Activated T-helper 1 cell treated with anti-CD3 and anti-CD28 coated beads, Interleukin-2, amount 50 U/mL, for 16 hours (primary cell): ENCODE results near the gene LPO.

Experiments used
- DNase-seq, 2 donors: peaks; one replicate each; pipeline ENCODE4 v3.0.0-alpha.2; 2020; ENCODE audit warnings: low read depth in 1 of 2, low spot score in 1 of 2

LPO gene

DNA sequence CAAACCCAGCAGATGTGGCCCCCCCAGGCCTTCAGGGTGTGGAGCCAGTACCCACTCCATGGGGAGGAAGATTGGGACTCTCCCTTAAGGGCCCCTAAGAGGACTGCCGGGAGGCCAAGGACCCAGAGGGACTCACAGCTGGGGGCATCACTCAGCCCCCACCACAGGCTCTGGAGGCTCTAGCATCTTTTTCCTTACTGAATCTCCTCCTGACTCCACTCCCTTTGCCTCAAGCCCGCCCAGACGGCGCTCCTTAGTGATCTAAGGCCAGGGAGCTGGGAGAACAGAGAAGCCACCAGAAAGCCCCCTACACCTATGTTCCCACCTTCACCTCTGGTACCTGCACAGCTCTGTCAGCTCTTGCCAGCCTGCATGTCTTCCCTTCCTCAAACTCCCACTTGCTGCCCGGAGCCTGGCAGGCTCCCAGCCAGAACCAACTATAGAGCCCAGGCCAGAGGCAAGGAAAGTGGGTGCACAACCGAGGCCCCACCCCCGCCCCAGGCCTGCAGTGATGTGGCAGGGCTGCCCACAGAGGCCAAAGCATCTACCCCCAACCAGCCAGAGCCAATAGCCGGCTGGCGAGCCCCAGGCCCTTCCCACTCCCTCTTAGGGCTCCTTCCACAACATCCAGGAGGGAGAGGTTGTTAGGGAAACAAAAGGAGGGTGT, 64.7 kb downstream of the LPO start:
- DNase-seq: no peak

DNA sequence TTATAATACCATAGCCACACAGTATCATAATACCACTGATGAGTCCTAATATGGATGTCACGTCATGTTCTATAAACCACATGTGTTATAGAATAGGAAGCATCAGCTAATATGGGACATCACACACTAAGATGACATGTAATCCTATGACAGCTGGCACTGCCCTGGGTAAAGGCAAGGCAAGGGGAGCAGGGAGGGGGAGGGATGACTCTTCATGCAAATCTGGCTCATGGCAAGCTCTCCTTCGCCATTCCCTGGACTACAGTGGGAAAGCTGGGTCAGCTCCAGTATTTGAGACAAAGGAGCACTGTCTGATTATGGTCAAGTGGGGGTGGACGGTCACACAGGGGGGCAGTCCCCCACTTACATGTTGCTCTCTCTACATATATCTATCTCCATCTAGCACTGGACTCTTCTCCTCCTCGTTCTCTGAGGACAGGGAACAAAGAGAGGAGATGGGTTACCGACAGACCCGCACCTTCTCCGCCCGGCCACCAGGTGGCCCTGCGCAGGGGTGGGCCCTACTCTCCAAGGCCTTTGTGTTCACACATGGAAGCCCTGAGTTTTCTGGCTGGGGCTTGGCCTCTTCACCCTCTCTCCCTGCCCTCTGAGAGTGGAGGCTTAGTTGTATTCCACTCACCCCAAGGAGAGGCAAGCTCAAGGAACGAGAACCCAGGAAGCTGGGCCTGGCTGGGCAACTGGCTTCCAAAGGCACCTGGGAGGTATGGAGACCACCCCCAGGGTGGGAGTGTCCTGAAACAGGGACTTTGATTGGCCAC, 65.8 kb downstream of the LPO start:
- no peak for DNase-seq

DNA sequence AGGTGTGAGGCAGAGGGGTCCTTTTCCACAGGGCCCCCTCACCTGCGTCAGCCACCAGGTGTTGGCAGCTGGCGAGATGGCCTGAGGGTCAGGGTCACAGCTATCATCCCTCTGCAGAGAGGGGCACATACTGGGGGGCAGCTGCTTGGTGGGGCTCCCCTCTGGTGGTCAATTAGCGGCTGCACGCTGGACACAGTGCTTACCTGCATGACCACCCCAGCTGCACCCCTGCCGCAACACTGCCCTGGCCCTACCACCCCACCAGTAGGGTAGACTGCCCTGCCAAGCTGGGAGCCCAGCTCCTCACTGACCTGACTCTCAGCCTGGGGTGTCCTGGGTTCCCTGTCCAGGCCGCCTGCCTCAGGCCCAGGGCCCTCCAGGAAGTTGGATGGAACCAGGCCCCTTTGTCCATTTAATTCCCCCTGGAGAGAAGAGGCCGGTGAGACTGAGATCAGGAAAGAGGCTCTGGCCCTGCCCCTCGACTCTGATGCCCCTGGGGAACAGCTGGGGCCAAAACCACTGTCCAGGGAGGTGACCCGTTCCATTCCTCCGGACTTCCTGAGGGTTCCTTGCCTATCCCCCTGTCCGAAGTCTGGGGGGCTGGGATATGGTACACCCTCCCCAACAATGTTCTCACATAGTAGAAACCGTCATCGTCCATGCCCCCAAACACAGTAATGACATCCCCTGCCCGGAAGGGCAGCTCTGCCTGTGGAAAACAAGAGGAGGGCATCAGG, 66.5 kb downstream of the LPO start:
- DNase-seq: no peak

DNA sequence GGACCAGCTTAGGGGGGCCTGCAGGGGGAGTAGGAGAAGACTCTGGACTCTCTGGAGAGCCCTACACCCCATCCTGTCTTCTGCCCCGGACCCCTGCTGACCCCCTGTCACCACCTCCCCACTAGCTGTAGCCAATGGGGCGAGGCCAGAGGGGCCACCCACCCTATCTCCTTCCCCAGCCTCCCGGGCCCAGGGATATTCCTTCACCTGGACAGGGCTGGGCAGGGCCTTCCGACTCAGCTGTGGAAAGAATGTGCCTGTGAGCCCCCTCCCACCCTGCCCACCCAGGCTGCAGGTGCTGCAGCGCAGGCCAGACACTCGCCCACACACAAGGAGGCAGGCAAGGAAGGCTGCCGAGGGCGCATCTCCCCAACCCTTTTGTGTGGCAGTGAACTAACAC, 67.2 kb downstream of the LPO start:
- DNase-seq: no peak

DNA sequence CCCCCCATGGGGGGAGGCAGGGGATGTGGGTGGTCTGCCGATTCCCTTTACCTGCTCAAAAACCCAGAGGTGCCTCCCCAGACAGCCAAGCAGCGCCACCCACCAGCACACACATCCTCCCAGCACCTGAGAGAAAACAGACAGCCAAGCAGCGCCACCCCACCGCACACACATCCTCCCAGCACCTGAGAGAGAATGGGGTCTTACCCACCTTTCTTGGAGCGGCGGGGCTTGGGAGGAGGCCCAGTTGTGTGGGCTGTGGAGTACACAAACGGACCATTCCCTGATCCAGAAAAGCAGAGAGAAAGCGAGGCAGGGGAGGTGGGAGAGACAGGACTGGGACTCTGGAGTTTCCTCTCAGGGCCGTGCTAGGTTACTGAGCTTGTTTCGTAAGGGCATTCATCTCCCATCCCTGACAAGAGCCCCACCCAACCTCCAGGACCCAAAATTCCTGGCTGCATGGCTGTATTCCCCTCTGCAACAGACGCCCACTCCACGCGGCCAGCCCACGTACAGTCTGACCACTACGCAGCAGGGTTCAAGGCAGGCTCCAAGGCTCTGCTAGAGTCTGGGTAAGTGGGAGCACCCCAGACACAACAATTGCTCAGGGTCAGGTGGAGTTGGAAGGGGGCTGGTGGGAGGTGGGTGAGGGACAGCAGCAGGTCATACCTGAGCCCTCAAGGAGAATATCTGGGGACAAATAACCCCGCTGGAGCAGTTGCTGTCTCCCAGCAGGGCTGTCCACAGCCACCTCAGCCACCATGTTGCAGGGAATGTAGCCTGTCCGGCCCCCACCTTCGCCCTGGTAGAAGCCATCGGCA, 68.0 kb downstream of the LPO start:
- no peak for DNase-seq

DNA sequence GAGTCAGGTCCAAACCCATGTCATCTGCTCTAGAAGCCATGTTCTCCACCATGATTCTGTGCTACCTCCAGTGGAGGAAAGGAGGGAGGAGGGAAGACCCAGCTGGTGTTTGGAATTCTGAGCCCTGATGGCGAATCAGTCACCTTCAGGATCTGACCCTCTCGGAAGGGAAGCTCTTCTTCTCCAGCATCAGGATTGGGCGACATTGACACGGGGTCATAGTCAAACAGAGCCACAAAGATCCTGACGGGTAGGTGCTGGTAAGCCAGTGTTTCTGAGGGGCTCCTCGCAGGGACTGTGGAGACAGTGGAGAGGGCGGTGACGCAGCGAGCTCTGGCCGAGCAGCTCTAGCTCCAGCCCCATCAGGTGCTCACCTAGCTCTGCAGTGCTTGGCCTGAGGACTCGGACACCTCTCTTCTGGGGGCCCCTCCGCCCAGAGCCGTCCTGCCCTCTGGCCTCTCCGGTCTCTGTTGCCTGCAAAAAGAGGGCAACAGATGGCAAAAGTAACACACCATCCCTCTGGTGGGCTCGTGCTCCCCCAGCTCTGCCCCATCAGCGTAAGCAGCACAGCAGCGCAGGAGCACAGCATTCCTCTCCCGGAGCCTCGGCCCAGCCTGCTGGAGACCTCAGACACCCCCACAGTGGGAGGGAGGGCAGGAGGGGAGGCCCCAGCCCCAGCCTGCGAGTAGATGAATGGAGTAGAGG, 69.2 kb downstream of the LPO start:
- no peak for DNase-seq

DNA sequence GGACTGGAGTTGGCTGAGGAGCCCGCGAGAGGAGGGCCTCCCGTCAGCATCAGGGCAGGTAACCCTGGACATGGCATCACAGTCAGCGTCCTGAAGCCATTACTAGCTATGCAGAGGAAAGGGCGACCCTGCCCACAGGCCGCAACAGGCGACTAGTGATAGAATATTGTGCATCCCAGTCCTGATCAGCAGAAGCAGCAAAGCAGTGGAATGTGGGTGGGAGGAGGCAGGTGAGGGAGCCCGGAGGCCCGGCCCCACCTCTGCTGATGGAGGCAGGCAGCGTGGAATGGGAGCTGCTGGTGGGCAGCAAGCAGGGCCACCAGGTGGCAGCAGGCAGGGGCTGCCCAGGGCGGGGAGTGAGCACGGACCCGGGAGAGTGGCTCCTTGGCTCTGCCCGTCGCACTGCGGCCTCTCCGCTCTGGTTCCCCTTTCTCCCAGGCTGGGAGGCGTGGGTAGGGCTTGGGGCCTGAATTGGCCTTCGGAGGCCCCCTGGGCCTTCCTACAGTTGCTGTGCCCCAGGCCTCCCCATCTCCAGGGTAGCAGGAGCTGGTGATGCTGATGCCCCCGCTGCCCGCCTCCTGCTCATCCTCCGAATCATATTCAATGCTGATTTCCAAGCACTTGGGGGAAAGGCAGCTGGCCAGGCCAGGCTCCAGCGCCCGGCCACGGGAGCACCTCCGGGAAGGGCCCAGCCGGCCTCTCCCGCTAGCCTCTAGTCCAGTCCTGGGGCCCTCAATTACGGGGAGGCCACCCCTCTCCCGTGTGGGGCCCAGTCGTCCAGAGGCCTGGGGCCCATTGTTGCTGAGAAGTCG, 70.0 kb downstream of the LPO start:
- DNase-seq: no peak

DNA sequence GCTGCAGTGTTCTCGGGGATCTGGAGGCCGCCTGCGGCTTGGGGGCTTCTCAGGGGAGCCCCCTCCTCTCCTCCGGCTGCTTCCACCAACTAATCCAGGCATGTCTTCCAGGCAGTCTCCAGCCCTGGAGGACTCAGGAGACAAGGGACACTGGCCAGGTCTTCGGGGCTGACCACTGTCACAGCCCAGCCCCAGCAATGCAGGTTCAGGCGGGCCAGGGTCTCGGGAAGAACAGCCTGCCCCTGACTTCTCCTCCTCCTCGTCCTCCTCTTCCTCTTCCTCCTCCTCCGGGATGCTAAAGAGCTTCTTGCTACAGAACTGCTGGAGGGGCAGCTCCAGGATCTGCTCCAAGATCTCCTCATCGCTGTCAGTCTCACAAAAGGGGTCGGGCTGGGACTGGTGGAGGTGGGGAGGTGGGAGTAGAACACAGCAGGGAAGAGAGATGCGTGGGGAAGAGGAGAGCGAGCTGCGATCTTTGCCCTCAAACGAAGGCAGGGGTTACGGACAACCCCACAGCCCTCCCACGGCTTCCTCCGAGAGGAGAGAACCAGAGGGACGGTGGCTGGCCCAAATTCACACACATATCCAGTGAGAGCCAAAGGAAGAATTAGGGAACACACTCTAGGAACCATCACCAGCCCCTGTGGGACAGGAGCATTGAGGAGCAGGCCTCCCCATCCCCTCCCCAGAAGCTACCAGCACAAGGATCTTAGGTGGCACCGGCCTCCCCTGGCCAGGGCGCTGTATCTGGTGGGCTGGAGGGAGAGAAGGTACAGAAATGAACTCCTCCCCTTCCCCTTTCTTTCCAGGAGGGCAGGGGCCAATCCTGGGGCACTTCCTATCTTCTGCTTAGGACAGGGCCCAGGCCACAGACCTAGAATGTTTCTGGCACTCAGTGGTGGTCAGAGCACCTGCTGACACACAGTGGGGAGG, 70.9 kb downstream of the LPO start:
- DNase-seq: no peak

DNA sequence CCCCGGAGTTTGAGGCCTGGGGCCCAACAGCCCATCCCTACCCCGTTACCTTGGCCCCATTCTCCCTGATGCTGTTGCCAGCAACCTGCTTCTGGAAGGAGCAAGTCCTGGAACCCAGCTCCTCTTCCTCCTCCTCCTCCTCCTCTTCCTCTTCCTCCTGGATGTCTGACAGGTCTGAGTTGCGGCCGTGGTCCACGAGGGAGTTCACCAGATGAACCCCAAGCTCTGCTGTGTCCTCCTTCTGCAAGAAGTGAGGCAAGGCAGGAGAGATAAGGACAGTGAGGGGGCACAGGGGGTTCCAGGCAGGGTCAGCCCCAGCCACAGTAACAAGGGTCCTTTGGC, 71.5 kb downstream of the LPO start:
- DNase-seq: no peak

DNA sequence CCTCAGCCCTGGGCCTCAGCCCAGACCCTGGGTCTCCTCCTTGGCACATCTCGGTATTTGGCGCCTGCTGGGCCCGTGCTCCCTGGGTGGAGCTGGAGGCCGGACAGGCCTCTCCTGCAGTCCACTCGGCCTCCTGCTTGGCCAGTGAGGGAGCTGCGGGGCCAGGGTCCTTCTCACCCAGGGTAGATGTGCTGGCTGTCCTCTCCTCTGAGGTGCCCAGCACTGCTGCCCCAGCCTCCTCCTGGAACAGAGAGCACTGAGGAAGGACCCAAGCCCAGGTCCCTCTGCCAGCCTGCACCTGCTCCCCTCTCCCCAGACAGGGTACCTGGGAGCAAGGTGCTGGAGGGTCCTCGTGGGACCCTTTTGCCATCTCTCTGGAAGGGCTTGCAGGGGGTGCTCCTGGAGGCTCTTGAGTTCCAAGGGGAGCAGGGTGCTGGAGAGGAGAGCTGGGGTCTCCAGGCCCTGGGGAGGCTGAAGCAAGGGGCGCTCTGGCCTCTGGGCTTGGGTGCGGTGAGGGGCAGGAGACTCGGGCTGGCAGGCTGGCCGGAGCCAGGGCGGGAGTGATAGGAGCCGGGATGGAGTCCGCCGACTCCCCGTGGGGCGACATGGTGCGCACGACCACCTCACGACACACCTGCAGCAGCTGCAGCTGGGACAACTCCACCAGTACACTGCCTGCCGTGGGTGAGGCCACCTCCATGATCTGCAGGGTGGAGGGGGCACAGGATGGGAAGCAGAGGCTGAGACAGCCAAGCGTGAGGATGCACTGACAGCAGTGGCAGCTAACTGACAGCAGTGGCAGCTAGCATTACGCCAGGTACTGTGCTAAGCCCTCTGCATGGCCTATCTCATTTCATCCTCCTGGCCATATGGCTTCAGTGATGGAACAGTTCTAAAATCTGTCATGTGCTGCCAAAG, 72.4 kb downstream of the LPO start:
- no peak for DNase-seq

DNA sequence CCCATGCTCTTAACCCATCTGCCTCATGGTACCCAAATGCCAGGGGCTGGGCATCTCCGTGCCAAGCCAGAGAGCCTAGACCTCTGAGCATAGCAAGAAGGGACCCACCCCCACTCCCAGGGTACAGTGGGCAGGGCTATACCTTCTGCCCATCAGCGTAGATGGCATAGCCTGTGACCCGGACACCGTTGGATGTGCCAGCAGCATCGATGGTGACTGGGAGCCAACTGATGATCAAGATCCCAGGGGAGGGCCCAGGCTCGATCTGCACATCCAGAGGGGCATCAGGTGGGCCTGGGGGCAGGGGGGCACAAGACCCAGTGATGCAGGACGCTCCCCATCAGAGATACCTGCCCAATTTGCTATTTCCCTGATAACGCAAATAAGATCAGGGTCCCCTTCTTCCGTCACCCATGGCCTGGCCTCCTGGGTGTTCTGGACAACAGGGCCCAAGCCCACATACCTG, 73.1 kb downstream of the LPO start:
- DNase-seq: no peak

DNA sequence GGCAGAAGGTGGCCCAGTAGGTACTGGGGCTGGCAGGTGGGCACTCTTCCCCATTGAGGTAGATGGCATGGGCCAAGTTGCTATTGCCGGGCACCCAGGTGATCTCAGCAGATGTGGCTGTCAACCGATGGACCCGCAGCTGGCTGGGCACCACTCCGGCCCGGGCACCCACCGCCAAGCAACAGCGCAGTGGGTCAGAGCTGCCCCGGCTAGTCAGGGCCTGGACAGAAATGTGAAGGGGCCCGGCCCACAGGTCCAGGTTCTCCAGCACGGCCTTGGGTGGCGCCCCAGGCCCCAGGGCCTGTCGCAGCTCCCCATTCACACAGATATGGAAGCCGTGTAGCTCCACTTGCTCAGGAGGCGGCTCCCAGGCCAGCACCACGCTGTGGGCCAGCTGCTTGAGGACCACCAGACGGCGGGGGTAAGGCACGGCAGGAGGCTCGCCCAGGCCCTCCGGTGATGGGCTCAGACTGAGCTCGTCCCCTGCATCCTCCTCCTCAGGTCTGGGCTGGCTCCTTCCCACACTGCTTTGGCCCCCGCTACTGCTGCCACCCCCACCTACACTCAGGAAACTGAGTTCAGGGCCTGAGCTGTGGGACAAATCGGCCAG, 73.7 kb downstream of the LPO start:
- DNase-seq: no peak

DNA sequence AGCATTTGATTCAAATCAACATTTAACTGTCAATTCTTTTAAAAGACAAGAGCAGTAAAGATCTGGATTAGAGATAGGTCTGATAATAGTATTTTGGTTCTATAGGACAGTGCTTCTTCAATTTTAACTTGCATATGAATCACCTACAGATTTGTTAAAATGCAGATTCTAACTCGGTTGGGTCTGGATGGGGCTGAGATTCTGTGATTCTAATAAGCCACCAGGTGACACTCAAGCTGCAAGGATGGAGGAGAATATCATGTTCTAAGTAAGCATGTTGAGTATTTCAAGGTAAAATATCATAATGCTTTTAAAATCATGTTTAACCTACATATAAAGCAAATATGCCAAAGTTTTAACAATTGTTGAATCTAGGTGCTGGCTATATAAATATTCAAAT, 74.4 kb downstream of the LPO start:
- DNase-seq: no peak

DNA sequence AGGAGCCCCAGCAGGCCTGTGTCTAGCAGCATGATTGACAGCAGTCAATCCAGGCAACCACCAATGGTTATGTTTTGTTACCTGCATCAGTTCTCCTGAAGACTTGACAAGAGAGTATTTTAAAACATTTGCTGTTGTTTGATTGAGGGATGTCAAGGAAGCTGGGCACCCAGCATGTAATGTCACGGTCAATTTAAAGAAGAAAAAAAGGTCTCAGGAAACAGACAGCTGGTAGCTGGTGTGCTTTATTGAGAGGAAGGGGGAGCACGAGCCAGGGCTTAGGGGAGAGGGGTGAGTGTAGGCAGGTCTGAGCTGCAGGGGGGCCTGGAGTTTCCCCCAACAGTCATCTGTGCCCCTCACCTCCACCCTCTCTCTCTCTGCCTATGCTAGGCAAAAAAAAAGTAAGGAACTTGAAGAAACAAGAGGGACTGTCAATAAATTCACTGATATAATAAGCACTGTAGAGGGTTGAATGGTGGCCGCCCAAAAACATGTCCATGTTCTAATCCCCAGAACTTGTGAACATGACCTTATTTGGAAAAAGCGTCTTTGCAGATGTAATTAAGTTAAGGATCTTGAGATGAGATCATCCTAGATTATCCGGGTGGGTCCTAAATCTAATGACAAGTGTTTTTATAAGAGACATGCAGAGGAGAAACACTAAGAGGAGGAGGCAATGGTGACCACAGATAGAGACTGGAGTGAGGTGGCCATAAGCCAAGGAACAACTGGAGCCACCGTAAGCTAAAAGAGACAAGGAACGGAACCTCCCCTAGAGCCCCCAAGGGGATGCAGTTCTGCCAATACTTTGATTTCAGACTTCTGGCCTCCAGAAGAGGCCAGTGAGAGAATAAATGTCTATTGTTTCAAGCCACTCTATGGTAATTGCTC, 75.7 kb downstream of the LPO start:
- no peak for DNase-seq

DNA sequence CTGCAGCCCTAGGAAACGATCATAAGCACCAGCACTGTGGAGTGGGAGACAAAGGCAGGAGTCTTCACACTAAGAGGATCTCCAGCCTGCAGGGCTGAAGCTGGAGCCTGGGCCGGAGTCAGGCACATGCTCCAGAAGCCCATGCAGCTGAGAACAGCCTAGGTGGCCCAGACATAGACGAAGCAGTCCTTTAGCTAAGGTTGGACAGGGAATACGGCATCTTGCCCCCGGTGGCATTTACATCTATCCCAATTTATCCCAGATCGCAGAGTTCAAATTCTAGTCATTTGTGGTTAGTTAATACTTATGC, 76.3 kb downstream of the LPO start:
- no peak for DNase-seq

DNA sequence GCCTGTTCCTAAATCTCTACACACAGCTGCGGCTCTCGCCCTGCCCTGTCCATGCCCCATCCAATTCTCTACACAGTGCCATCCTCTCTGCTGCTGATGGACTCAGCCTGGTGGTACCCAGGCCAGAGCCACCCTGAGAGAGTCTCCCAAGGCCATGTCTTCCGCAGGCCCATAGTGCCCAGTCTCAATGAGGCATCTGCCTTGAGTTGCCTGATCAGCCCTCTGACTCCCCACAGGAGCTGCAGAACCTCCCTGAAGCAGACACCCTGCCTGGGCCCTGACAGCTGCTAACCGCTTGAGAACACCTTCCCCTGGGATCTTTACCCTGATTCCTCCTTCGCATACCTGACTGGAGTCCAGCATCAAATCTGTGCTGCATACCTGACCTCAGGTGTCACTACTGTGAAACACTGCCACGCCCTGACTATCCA, 76.9 kb downstream of the LPO start:
- no peak for DNase-seq

DNA sequence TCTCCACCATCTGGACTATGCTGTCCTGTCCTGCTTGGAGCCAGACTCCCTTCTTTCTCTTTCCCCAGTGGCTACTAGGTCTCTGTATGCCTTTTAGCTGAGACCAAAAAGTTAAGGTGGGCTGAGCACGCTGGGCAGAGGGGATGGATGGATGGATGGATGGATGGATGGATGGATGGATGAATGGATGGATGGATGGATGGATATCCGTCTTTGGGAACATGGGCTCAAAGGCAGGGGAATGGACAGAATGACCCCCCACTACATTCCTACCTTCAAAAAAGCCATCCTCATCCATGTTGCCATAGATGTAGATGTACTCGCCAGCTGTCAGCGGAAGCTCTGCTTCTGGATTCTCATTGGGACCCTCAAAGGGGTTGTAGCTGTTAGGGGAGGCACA, 77.4 kb downstream of the LPO start:
- no peak for DNase-seq
